ENCODE data around the gene KPNA2.
"Not testable (repeated sequence)": the region's sequence is repeated elsewhere in the genome, so short reads cannot be mapped to it uniquely, and the experiment has no call there.

DNA sequence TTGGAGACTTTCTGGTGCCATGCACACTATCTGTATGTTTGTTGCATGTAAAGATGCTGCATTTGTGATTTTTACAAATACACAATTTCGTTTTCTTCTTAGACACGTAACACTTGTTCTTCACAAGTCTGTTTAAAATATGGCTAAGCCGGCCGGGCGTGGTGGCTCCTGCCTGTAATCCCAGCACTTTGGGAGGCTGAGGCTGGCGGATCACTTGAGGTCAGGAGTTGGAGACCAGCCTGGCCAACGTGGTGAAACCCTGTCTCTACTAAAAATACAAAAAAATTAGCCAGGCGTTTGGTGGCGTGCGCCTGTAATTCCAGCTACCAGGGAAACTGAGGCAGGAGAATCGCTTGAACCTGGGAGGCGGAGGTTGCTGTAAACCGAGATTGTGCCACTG, 14.7 kb upstream of the KPNA2 start:
- TF ChIP-seq, protein P1, sequence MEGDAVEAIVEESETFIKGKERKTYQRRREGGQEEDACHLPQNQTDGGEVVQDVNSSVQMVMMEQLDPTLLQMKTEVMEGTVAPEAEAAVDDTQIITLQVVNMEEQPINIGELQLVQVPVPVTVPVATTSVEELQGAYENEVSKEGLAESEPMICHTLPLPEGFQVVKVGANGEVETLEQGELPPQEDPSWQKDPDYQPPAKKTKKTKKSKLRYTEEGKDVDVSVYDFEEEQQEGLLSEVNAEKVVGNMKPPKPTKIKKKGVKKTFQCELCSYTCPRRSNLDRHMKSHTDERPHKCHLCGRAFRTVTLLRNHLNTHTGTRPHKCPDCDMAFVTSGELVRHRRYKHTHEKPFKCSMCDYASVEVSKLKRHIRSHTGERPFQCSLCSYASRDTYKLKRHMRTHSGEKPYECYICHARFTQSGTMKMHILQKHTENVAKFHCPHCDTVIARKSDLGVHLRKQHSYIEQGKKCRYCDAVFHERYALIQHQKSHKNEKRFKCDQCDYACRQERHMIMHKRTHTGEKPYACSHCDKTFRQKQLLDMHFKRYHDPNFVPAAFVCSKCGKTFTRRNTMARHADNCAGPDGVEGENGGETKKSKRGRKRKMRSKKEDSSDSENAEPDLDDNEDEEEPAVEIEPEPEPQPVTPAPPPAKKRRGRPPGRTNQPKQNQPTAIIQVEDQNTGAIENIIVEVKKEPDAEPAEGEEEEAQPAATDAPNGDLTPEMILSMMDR (IDR thresholded peaks at IDR 0.05; ENCODE audit: low read length), result not testable (repeated sequence)
- not testable (repeated sequence) for TF ChIP-seq EZH2 (IDR thresholded peaks at IDR 0.05; ENCODE audit: borderline replicate concordance, low read length)
